Measurements from ENCODE around the gene CDC42BPB. TPM values are rescaled to one million over a fixed set of nuclear protein-coding genes. Genes with fewer than 3 reads are reported as not detected.
A peak's percentile ranks its signal among the peaks of the same experiment; 100 is the strongest.

The CDC42BPB gene
- total and polyA plus RNA-seq, 8 donors, result 73.4 to 91.4 (median 79.5) TPM

DNA sequence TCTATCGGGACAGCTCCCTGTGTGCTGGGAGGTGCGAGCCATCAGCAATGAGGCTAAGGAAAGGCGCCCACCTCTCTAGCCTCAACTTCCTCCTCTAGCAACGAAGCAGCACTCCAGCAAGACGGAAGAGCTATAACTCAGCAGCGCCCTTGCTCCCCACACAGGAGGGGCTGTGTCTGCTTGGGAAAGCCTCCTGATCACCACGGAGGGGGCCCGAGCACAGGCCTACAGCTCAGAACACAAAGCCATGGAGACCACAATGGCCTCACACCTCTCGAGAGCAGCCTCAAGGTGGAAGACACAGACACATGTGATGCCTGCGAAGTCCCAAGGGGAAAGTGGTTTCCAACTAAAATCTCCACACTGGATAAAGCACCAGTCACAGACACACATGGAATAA, 60.4 kb downstream of the CDC42BPB start:
- TF ChIP-seq, protein P1, sequence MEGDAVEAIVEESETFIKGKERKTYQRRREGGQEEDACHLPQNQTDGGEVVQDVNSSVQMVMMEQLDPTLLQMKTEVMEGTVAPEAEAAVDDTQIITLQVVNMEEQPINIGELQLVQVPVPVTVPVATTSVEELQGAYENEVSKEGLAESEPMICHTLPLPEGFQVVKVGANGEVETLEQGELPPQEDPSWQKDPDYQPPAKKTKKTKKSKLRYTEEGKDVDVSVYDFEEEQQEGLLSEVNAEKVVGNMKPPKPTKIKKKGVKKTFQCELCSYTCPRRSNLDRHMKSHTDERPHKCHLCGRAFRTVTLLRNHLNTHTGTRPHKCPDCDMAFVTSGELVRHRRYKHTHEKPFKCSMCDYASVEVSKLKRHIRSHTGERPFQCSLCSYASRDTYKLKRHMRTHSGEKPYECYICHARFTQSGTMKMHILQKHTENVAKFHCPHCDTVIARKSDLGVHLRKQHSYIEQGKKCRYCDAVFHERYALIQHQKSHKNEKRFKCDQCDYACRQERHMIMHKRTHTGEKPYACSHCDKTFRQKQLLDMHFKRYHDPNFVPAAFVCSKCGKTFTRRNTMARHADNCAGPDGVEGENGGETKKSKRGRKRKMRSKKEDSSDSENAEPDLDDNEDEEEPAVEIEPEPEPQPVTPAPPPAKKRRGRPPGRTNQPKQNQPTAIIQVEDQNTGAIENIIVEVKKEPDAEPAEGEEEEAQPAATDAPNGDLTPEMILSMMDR (IDR thresholded peaks at IDR 0.05), result no peak
- no peak for ATAC-seq
- H3K36me3 ChIP-seq, result peaks cover 0 to 72% of the 10 kb centered on the region in 2 donors

DNA sequence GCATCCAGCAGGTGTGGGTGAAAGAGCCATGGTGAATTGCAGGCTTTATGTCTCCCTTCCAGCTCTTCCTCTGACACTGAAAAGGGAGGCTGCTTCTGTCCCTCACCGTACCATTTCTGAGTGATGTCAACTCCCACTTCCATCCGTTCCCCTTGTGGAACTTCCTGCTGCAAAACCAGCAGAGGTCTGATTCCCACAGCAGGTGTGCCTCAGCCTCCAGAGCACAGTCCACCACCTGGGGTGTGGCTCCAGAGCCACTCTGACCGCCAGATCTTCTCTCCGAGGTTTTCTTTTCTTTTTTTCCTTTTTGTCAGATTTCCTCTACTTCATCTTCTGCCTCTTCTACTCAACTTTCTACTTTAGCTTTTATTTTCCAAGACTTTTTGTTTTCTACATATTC, 62.7 kb downstream of the CDC42BPB start:
- no peak for ATAC-seq

More for the DNA sequence above, 60.4 kb downstream of the CDC42BPB start:
- Histone ChIP-seq H3K9me3 (no peaks in the 10 kb centered on the region), H3K27ac (no peak overlapping the region), H3K4me3 (no peak overlapping the region), H3K27me3 (no peaks in the 10 kb centered on the region), H3K4me1 (peaks cover 0 to 11% of the 10 kb centered on the region in 2 donors)
- DNase-seq, result no peak
- intact Hi-C loops (cut with DNase I), result no loop called here

DNA sequence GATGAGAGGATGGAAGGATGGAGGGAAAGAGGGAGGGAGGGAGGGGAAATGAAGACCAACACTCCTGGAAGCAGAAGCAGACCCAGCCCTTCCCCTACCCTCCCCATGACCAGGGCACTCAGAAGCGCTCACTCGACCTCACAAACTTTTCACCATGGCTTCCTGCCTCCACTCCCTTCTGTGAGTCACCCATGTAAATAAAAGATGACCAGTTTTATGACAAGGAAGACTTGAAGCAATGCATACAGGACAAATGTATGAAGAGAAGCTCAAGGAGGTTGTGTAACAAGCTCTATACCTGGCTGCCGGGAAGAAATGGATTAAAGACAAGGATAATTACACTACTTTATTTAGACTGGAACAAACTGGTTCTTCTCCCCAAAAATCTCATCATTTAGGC, 63.8 kb downstream of the CDC42BPB start:
- Histone ChIP-seq H3K36me3 (peaks cover 0 to 74% of the 10 kb centered on the region in 2 donors), H3K27ac (peak overlapping the region in 1 of 2 donors; percentile 48), H3K27me3 (no peaks in the 10 kb centered on the region), H3K9me3 (peaks cover 0 to 7% of the 10 kb centered on the region in 2 donors), H3K4me1 (peaks cover 0 to 11% of the 10 kb centered on the region in 2 donors), H3K4me3 (no peak overlapping the region)
- TF ChIP-seq, protein P1 (IDR thresholded peaks at IDR 0.05), result no peak
- ATAC-seq, result peak; percentile 89
- DNase-seq, result no peak
- intact Hi-C loops (cut with DNase I), result no loop called here

More for the DNA sequence above, 62.7 kb downstream of the CDC42BPB start:
- H3K27me3 ChIP-seq, result no peaks in the 10 kb centered on the region
- H3K4me3 ChIP-seq, result no peak overlapping the region
- peaks cover 0 to 11% of the 10 kb centered on the region in 2 donors for H3K4me1 ChIP-seq
- H3K27ac ChIP-seq, result no peak overlapping the region
- H3K9me3 ChIP-seq, result no peaks in the 10 kb centered on the region
- intact Hi-C loops (cut with DNase I), result no loop called here
- DNase-seq, result no peak
- H3K36me3 ChIP-seq, result peaks cover 0 to 71% of the 10 kb centered on the region in 2 donors
- TF ChIP-seq, protein P1 (IDR thresholded peaks at IDR 0.05), result no peak

DNA sequence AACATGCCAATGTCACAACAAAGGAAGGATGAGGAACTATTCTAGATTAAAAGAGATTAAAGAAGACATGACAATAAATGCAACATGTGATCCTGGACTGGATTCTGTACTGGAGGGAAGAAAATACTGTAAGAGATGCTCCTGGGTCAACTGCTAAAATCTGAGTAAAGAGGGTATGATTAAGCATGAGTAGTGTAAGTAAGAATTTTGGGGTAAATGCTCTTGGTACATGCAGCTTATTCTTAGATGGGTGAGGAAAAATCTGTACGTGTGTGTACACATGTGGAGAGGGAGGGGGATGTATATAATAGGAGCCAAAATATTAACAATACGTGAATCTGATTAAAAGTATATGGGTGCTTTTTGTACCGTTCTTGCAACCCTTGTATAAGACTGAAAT, 66.0 kb downstream of the CDC42BPB start:
- intact Hi-C loops (cut with DNase I), result no loop called here
- Histone ChIP-seq H3K4me3 (no peak overlapping the region), H3K27ac (no peak overlapping the region), H3K9me3 (peaks cover 3 to 15% of the 10 kb centered on the region in 2 donors), H3K27me3 (no peaks in the 10 kb centered on the region), H3K36me3 (peaks cover 0 to 75% of the 10 kb centered on the region in 2 donors), H3K4me1 (peaks cover 0 to 11% of the 10 kb centered on the region in 2 donors)
- ATAC-seq (no peak), DNase-seq (no peak)
- TF ChIP-seq, protein P1 (IDR thresholded peaks at IDR 0.05), result no peak

DNA sequence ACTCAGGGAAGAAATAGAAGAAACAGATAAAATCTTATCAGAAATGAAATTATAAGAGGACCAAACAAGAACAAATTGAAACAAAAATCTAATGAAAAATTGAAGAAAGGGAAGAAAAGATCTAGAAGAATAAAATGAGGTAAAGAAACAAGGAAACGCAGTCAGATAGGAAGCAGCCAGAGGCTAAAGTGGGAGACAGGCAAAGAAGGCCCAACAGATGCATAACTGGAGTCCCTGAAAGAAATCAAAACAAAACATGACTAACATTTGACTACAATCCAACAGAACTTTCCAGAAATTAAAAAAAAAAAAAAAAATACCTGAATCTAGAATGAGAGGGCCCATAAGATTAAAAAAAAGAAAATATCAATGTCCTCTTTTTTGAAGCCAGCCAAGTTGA, 69.3 kb downstream of the CDC42BPB start:
- no peak for ATAC-seq
- intact Hi-C loops (cut with DNase I), result no loop called here
- no peaks in the 10 kb centered on the region for H3K27me3 ChIP-seq
- H3K4me3 ChIP-seq, result no peak overlapping the region
- TF ChIP-seq, protein P1 (IDR thresholded peaks at IDR 0.05), result no peak
- peaks cover 3 to 15% of the 10 kb centered on the region in 2 donors for H3K9me3 ChIP-seq
- H3K4me1 ChIP-seq, result peaks cover 0 to 1% of the 10 kb centered on the region in 2 donors
- no peak overlapping the region for H3K27ac ChIP-seq
- peaks cover 0 to 85% of the 10 kb centered on the region in 2 donors for H3K36me3 ChIP-seq
- DNase-seq, result no peak

All from left lung (tissue), 10 donors.